T-helper 2 cell treated with Interferon-gamma antibody and Interleukin-4, amounts not matched to agents 5 μg/mL and 100 μg/mL, for 36 hours (primary cell): Measurements from ENCODE around the gene RELT.

ENCODE experiments used
- DNase-seq: peaks from one replicate; pipeline ENCODE4 v3.0.0; 2021; ENCODE audit warnings: low spot score
- H3K27ac Mint-ChIP-seq: one replicate; pipeline ENCODE4 v1.8.0; 2021; ENCODE audit warnings: mild to moderate bottlenecking, mixed read lengths
- H3K27me3 Mint-ChIP-seq: one replicate; pipeline ENCODE4 v1.8.0; 2021; ENCODE audit warnings: low read depth, mixed read lengths
- H3K36me3 Mint-ChIP-seq: one replicate; pipeline ENCODE4 v1.8.0; 2021; ENCODE audit warnings: low read depth, mixed read lengths
- H3K4me1 Mint-ChIP-seq: one replicate; pipeline ENCODE4 v1.8.0; 2021; ENCODE audit warnings: low read depth, mixed read lengths
- H3K4me3 Mint-ChIP-seq: one replicate; pipeline ENCODE4 v1.8.0; 2022; ENCODE audit warnings: mild to moderate bottlenecking, moderate library complexity, mixed read lengths
- H3K9me3 Mint-ChIP-seq: one replicate; pipeline ENCODE4 v1.8.0; 2021; ENCODE audit warnings: mixed read lengths

The RELT gene

DNA sequence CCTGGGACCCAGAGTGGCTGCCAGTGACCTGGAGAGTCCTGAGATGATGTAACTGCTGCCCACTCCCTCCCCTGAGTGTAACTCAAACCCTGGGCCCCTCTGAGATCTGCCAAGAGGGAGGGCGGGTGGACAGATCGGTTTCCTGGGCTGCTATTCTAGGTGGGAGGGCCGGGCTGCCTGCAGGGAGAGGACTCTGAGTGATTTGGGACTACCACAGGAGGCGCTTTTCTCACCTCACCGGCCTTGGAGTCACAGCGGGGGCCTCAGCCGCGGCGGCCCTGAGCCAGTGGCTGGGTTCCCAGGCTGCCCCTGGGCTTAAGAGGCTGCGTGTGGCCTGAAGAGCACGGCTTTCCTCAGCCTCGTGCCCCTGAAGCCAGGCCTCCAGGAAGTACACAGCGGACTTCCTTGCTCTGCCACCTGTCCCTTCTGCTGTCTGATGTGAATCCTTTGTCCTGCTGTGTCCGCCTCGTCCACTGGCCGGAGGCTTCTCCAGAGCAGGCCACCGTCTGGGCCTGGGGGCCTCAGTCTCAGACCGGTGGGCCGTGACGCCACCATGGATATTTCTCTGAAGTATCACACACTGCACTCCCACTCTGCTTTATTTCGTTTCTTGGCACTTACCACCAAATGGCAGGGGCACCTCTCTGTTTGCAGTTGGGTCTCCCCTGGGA is 11.5 kb downstream of the RELT start:
- DNase-seq = no peak
- Mint-ChIP-seq H3K4me3 (no peak overlapping the region), H3K9me3 (no peaks in the 10 kb centered on the region), H3K36me3 (peaks cover 6% of the 10 kb centered on the region), H3K27ac (peak overlapping the region; percentile 77), H3K4me1 (peaks cover 46% of the 10 kb centered on the region), H3K27me3 (no peaks in the 10 kb centered on the region)

DNA sequence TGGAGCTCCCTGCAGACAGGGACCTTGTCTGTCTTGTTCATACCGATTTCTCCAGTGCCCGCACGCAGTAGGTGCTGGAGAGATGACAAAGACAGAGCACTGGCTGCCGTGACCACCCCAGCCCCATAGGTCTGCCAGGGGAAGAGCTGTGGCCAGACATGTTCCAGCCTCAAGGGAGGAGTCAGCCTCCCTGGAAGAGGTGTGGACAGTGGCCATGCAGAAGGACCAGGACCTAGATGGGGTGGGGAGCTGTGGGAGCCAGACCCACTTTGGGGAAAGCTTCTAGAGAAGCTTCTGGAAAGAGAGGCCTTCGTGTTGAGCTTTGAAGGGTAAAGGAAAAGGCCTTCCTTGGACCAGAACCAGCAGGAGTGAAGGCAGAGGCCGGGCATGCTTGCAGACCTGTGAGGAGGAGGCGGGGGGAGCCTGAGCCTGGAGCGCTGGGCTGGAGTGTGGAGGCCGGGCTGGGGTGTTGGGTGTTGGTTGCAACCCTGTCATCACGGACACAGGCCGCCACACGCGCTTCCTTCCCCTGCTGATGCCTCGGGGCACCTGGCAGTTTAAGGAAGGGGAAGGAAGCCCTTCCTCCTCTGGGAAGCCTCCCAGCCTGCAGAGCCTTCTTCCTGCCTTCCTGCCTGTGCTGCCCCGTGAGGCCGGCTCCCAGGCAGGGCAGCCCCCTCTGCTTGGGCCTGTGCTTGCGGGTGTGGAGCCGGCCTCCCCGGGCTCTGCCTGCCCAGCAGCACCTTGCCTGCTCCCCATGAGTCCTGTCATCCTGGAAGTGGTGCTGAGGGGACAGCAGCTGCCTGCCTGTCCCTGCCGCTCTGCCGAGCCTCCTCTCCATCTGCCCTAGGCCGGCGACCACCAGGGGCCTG is 12.3 kb downstream of the RELT start:
- Mint-ChIP-seq H3K4me3 (no peak overlapping the region), H3K36me3 (peaks cover 6% of the 10 kb centered on the region), H3K27me3 (no peaks in the 10 kb centered on the region), H3K9me3 (no peaks in the 10 kb centered on the region), H3K27ac (peak overlapping the region; percentile 77), H3K4me1 (peaks cover 47% of the 10 kb centered on the region)
- DNase-seq = no peak

DNA sequence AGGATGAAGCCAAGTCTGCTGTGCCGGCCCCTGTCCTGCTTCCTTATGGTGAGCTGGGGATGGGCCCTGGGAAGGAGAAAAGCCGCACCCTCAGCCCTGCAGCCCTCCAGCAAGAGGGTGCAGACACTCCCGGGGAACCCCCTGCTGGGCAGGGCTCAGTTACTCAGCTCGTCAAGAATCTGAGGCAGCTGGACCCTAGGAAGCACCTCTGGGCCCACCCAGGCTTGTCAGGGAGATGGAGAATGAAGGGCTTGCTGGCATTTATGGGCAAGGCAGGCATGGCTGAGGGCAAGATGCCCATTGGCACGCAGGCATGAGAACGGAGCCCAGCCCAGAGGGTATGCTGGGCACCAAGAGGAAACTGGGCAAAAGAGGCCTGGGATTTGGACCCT is 12.9 kb downstream of the RELT start:
- Mint-ChIP-seq H3K27ac (peak overlapping the region; percentile 20), H3K27me3 (no peaks in the 10 kb centered on the region), H3K4me1 (peaks cover 43% of the 10 kb centered on the region), H3K36me3 (peaks cover 6% of the 10 kb centered on the region), H3K4me3 (no peak overlapping the region), H3K9me3 (no peaks in the 10 kb centered on the region)
- no peak for DNase-seq

DNA sequence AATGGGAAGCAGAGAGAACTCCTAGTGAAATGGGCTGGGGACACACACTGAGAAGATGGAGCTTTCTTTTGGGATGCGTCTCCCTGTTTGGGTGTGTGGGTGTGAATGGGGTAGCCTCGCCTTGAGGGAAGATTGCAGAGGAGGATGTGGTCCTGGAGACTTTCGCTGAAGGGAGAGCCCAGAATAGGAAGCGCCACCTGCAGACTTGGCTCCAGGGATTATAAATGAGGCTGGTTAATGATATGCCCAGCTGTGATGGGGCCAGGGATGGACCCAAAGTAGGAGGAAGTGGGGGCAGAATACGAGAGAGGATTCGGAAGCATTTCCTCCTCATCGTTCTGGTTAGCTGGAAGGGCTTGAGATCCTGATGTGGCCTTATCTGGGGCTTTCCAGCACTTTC is 13.7 kb downstream of the RELT start:
- Mint-ChIP-seq H3K27ac (peak overlapping the region; percentile 3), H3K27me3 (no peaks in the 10 kb centered on the region), H3K4me1 (peaks cover 35% of the 10 kb centered on the region), H3K4me3 (no peak overlapping the region), H3K36me3 (peaks cover 6% of the 10 kb centered on the region), H3K9me3 (no peaks in the 10 kb centered on the region)
- DNase-seq = no peak

DNA sequence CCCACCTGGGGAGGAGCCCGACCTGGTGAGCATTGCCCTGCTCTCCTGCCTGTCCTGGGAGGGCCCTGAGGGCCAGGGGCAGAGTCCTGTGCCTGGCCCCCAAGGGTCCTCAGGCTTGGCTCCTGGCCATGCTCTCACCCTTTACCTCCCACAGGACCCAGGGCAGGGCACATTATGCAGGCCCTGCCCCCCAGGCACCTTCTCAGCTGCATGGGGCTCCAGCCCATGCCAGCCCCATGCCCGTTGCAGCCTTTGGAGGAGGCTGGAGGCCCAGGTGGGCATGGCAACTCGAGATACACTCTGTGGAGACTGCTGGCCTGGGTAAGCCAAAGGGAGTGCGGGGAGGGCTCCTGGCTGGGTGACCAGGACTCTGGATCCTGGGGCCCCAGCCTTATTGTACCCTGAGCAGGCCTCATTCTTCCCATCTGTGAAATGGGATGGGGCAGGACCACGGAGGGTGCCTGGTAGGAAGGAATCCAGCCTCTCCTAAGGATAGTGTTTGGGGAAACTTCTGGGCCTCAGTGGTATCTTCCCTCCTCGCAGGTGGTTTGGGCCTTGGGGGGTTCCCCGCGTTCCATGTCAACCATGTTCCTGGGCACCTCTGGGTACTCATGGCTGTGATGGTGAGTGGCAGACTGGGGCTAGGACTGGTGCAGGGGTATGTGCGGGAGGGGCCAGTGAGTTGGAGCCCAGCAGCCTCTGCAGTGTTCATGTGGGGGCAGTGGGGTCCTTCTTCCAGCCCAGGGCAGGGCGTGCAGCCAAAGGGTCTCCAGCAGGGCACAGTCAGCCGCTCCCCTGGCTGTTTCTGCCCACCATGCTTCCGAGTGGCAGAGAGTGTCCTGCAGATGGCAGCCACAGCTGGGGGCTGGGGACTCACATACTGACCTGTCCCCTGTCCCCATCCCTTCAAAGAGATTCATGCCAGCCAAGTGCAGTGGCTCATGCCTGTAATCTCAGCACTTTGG is 14.7 kb downstream of the RELT start:
- no peak overlapping the region for H3K4me3 Mint-ChIP-seq
- peaks cover 25% of the 10 kb centered on the region for H3K4me1 Mint-ChIP-seq
- no peak for DNase-seq
- no peaks in the 10 kb centered on the region for H3K9me3 Mint-ChIP-seq
- no peaks in the 10 kb centered on the region for H3K27me3 Mint-ChIP-seq
- H3K27ac Mint-ChIP-seq = no peak overlapping the region
- H3K36me3 Mint-ChIP-seq = peaks cover 6% of the 10 kb centered on the region

DNA sequence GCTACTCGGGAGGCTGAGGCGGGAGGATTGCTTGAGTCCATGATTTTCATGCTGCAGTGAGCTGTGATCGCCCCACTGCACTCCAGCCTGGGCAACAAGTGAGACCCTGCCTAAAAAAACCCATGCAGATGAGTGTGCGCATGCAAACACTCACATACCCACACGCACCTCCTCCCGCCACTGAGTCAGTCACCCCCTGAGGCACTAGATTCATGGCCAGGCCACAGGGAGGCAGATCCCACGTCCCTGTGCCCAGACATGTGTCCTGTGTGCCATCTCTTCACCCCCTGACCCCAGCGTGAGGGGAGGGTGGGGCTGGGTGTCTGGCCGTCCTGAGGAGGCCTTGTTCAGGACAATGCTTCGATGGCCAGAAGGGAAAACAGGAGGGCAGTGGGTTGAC is 15.5 kb downstream of the RELT start:
- Mint-ChIP-seq H3K9me3 (no peaks in the 10 kb centered on the region), H3K36me3 (peaks cover 12% of the 10 kb centered on the region), H3K4me3 (no peak overlapping the region), H3K27ac (no peak overlapping the region), H3K4me1 (peaks cover 18% of the 10 kb centered on the region), H3K27me3 (no peaks in the 10 kb centered on the region)
- DNase-seq = no peak

DNA sequence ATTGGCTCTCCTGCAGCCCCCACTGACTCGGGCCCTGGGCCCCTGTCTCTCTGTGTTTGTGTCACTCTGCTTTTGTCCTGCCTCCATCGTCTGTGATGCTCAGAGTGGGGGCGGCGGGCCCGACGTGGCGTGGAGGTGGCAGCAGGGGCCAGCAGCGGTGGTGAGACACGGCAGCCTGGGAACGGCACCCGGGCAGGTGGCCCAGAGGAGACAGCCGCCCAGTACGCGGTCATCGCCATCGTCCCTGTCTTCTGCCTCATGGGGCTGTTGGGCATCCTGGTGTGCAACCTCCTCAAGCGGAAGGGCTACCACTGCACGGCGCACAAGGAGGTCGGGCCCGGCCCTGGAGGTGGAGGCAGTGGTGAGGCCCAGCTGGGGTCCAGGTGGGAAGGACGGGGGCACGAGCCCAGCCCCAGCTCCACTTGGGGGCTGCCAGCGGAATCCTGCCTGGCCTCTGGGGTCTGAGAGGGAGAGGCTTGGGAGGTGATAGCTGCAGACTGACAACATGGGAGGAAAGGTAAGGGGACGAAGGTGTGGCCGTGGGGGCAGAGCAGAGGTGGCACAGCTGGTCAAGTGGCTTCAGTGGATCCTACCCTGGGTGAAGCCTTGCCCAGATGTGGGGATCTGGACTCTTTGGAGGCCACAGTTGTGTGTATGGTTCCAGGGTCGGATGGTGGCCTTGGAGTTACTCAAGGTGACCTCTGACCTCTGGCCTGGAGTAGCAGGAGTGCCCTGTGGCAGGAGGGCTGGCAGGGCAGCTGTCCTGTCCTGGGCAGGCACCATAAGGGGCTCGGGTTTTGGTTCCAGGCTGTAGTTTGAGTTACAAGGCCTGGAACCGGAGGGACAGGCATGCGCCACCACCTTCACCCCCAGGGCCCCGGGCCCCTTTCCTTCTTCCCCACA is 16.2 kb downstream of the RELT start:
- H3K36me3 Mint-ChIP-seq = peaks cover 14% of the 10 kb centered on the region
- no peak overlapping the region for H3K4me3 Mint-ChIP-seq
- DNase-seq = no peak
- no peaks in the 10 kb centered on the region for H3K9me3 Mint-ChIP-seq
- H3K27ac Mint-ChIP-seq = no peak overlapping the region
- peaks cover 12% of the 10 kb centered on the region for H3K4me1 Mint-ChIP-seq
- no peaks in the 10 kb centered on the region for H3K27me3 Mint-ChIP-seq

DNA sequence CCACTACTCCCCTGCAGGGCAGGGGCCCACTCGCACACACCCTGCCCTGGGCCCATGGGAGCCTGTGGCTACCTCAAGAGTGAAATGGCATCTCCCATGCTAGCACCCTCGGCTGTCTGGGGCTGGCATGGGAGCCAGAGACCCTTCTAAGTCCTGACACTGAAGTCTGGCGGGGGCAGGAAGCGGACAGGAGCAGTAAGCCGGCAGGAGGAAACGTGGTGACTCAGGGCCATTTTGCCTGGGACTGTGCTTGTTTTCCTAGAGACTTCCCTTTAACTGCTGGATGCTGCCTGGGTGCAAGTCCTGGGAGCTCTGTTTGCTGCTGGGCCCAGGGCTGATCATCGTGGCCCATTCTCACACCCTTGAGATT is 16.8 kb downstream of the RELT start:
- Mint-ChIP-seq H3K4me1 (peaks cover 11% of the 10 kb centered on the region), H3K36me3 (peaks cover 19% of the 10 kb centered on the region), H3K9me3 (no peaks in the 10 kb centered on the region), H3K4me3 (no peak overlapping the region), H3K27ac (no peak overlapping the region), H3K27me3 (no peaks in the 10 kb centered on the region)
- DNase-seq = no peak

DNA sequence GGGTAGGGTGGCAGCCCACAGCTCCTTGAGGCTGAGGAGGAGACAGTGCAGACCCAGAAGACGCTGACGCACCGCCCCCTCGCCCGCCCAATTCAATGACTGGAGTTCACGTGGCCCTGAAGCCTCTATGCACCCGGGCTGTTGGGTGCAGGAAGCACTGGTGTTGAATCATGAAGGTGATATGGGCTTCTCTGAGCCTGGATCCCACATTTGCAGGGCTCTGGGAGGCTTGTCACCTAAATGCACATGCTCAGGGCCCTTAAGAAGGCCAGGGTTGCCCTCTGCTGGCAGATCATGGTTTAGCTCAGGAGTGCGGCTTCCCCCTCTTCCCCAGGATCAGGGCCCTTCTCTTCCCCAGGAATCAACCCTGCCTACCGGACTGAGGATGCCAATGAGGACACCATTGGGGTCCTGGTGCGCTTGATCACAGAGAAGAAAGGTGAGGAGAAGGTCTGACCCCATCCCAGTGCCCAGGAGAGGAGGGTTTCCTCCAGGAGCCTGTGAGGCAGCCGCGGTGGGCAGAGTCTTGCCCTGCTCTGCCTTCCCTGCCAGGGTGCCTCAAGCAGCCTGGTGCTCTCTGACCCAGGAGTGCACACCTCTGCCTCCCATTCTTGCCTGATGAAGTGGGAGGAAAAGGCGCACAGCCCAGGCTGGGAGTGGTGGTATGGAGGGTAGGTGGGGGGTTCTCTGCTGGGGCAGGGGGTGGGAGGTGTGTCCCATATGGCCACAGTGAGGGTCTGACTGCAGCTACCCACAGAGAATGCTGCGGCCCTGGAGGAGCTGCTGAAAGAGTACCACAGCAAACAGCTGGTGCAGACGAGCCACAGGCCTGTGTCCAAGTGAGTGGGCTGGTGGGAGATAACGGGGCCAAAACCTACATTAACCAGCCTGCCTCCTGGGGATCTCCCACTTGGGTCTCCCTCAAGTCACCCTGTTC is 17.5 kb downstream of the RELT start:
- peak; percentile 33 for DNase-seq
- H3K4me1 Mint-ChIP-seq = peaks cover 7% of the 10 kb centered on the region
- no peaks in the 10 kb centered on the region for H3K27me3 Mint-ChIP-seq
- no peak overlapping the region for H3K27ac Mint-ChIP-seq
- H3K9me3 Mint-ChIP-seq = no peaks in the 10 kb centered on the region
- no peak overlapping the region for H3K4me3 Mint-ChIP-seq
- peaks cover 16% of the 10 kb centered on the region for H3K36me3 Mint-ChIP-seq

DNA sequence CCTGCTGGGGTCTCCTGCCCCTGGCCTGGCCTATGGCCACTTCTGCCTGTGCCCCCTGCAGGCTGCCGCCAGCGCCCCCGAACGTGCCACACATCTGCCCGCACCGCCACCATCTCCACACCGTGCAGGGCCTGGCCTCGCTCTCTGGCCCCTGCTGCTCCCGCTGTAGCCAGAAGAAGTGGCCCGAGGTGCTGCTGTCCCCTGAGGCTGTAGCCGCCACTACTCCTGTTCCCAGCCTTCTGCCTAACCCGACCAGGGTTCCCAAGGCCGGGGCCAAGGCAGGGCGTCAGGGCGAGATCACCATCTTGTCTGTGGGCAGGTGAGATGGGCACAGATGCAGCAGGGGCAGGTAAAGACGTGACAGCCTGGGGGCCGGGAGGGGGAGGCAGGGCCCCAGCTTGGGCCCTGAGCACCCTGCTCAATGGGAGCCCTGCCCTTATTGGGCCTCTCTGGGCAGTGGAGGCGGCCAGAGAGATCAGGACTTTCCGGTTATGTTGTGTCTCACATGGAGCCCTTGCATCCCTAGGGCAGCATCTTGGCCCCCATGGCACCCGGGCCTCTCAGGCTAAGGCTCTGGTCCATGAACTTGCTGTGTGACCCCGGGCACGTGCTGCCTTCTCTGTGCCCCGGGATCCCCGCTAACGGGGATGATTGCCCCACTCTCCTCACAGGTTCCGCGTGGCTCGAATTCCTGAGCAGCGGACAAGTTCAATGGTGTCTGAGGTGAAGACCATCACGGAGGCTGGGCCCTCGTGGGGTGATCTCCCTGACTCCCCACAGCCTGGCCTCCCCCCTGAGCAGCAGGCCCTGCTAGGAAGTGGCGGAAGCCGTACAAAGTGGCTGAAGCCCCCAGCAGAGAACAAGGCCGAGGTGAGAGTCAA is 18.5 kb downstream of the RELT start:
- H3K36me3 Mint-ChIP-seq = peaks cover 14% of the 10 kb centered on the region
- no peak for DNase-seq
- H3K27ac Mint-ChIP-seq = no peak overlapping the region
- H3K27me3 Mint-ChIP-seq = no peaks in the 10 kb centered on the region
- no peak overlapping the region for H3K4me3 Mint-ChIP-seq
- no peaks in the 10 kb centered on the region for H3K9me3 Mint-ChIP-seq
- H3K4me1 Mint-ChIP-seq = peaks cover 9% of the 10 kb centered on the region

DNA sequence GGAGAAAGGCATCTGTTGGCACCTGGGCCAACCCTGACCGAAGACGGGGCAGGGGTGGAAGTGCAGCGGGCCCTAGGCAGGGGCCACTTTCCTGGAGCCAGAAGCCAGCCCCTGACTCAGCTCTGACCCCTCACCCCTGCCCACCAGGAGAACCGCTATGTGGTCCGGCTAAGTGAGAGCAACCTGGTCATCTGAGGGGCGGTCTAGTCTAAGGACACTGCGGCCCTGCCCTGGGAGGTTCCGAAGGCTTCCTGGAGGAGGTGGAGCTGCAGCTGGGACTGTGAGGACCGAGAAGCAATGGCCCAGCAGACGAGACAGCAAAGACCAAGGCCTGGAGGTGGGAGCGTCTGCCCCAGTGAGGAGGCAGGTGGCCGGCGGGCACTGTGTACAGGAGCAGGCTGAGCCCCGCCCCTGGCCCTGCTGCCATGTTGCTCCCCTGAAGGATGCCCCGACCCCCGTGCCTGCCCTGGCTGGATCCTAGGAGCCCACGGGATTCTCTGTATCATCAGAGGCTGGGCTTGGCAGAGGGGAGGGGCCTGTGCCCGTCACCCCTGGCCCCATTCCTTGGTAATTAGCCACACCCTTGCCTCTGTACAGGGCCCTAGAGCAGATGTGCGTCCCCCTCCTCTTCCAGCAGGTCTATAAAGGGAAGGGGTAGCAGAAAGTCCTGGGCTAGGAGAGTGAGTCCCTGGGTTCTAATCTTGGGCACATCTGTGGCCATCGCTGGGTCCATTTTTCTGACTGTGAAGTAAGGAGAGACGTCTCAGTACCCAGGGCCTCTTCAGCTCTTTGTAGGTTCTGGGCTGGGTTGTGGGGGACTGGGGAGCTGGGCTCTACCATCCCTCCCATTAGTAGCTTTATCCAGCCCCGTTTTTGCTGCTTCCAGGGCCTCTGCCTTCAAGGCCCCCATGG is 19.4 kb downstream of the RELT start:
- Mint-ChIP-seq H3K9me3 (no peaks in the 10 kb centered on the region), H3K4me1 (peaks cover 5% of the 10 kb centered on the region), H3K27ac (no peak overlapping the region), H3K4me3 (no peak overlapping the region), H3K27me3 (no peaks in the 10 kb centered on the region), H3K36me3 (peaks cover 14% of the 10 kb centered on the region)
- DNase-seq = no peak
